HG03159 (cell line): ENCODE measurements around the gene SCMH1.
"Not testable (repeated sequence)": the region's sequence is repeated elsewhere in the genome, so short reads cannot be mapped to it uniquely, and the experiment has no call there.

Experiments
- ATAC-seq: cut with Tn5 transposase; IDR thresholded peaks from one replicate; pipeline ENCODE4 v1.9.1; 2021; ENCODE audit warnings: mild to moderate bottlenecking, moderate library complexity; ENCODE audit not compliant: unreplicated experiment

Gene SCMH1

DNA sequence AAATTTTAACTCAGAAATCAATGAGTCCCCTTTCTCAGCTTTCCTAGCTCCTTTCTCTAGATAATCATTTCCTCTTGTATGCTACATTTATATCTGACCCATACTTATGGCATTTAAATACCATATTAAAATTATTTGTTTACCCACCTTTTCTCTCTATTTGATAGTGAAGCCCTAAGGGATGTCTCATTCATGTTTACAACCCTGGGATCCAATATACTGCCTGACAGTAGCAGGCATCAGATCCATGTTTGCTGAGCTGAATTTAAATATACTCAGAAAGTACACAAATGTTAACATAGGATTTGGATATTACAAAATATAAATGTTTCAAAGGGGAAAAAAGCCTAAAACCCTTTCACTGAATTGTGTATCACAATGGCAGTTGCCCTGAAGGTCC is 26.5 kb downstream of the SCMH1 start:
- no peak for ATAC-seq

DNA sequence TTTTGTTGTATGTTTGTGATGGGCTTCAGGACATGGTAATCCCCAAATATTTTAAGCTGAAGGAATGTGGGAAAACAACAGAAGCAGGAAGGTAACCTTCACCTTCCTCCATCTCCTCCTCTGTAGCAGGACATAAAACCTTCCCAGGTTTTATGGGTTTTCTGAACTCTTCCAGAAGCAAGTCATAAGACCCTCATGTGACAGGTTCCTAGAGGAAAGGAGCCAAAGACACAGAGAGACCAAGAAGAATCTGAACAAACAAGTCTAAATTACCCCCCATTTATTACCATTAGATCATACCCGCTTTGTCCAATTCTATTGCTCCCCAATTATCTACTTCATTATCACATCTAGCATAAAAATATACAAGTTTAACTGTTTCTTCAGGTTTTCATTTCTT is 28.8 kb downstream of the SCMH1 start:
- no peak for ATAC-seq

- ATAC-seq, result not testable (repeated sequence)
These were observed 30.5 kb downstream of the SCMH1 start for GRCh38 chr1:41211608-41212007.

DNA sequence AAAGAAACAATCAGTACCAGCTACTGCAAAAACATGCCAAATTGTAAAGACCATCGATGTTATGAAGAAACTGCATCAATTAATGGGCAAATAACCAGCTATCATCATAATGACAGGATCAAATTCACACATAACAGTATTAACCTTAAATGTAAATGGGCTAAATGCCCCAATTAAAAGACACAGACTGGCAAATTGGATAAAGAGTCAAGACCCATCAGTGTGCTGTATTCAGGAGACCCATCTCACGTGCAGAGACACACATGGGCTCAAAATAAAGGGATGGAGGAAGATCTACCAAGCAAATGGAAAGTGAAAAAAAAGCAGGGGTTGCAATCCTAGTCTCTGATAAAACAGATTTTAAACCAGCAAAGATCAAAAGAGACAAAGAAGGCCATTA is 35.1 kb downstream of the SCMH1 start:
- not testable (repeated sequence) for ATAC-seq

DNA sequence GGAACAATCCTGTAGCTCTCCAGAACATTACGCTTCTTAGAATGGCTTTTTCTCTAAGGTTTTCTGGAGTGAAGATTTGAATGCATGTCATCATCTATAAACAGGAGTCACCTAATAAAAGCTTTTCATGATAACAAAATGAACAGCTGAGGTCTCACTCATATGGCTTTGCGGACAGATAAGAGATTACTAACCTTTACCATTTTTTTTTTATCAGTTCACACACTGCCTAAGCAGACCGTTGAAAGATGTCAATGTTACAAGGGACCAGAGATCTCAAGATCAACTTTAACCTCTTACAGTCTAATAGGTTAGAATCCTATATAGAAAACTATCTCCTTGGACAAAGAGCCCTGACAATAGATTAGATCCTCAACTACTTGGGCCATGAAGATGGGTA is 41.4 kb downstream of the SCMH1 start:
- ATAC-seq, result no peak

DNA sequence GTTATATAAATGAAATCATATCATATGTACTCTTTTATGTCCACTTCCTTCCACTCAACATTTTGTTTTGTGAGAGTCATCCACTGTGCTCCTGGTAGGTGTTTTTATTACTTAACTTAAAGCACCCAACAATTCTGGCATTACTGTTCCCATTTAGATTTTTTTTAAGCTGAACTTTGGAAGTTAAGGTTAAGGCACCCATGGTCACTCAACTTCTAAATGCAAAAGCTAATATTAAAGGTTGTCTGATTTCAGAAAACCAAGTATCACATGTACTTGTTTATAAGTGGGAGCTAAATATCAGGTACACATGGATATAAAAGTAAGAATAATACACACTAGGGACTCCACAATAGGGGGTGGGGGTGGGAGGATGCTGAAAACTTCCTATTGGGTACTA is 42.7 kb downstream of the SCMH1 start:
- no peak for ATAC-seq

DNA sequence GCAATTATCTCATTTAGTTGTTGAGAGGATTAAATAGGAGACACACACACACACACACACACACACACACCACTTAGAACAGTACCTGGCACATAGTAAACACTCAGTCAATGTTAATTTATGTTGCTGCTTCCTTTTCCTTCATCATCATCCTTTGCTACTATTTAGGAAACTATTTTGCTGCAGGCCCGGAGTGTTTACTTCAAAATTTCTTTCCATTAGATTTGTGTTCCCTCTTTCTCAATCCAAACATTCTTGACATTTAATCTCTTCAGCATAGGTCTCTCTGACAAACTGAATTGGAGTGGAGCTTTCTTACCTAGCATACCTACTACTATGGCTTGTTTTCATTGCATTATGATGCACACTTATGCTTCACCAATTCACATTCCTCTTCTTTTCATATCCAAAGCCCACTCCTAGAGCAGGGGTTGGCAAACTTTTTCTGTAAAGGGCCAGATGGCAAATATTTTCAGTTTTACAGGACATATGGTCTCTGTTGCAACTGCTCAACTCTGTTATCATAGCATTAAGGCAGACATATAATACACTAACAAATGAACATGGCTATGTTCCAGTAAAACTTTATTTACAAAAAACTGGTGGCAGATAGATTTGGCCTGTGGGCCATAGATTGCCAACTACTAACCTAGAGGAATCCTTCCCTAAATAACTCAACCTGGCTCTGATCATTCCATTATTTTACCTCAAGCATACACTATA is 49.5 kb downstream of the SCMH1 start:
- no peak for ATAC-seq

DNA sequence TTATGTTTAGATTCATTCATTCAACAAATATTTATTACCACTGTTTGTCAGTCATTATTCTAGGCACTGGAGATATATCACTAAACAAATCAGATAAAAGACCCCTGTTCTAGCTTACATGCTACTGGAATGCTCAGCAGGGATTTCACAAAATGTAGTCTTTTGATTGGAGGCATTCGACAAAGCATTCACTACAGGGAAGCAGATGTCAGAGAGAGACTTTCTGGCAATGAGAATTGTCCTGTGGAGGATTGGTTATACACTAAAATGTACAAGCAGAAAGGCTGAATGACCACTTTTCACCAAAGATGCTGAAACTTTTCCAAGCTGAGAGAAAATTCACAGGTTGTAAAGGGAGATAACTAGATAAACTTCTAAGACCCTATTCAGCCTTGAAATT is 57.7 kb downstream of the SCMH1 start:
- no peak for ATAC-seq

DNA sequence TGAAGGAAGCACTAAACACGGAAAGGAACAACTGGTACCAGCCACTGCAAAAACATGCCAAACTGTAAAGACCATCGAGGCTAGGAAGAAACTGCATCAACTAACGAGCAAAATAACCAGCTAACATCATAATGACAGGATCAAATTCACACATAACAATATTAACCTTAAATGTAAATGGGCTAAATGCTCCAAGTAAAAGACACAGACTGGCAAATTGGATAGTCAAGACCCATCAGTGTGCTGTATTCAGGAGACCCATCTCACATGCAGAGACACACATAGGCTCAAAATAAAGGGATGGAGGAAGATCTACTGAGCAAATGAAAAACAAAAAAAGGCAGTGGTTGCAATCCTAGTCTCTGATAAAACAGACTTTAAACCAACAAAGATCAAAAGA is 63.9 kb downstream of the SCMH1 start:
- ATAC-seq, result not testable (repeated sequence)

DNA sequence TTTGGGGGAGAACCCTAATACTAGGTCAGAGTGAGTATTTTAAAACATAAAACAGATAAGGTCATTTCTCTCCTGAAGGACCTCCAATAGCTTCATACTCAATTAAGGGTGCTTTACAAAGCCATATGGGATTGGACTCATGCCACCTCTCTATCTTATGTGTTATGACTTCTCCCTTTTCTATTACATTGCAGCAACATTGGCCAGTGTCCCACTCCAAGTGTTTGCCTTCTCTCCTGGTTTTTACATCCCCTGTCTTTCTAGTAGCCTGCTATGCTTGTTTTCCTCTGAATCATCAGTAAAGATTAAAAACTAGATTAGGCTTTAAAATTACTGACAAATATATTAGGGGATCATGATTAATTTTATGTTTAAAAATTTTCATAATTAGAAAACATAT is 66.6 kb downstream of the SCMH1 start:
- ATAC-seq, result no peak

DNA sequence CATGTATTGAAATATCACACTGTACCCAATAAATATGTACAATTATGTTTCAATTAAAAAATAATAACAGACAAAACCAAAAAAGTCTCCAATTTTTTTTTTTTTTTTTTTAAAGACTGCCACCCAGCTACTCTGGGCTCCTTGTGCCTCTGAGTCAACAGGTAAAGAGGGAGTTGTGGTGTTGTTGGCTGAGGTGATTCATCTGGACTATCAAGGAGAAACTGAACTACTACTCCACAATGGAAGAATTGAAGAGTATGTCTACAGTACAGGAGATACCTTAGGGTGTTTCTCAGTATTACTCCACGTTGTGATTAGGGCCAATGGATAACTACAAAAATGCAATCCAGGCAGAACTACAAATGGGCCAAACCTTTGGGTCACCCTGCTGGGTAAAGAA is 67.9 kb downstream of the SCMH1 start:
- ATAC-seq, result no peak

GRCh38 chr1:41173651-41174050 is 68.5 kb downstream of the SCMH1 start:
- no peak for ATAC-seq

GRCh38 chr1:41171266-41171874 is 70.7 kb downstream of the SCMH1 start:
- no peak for ATAC-seq

DNA sequence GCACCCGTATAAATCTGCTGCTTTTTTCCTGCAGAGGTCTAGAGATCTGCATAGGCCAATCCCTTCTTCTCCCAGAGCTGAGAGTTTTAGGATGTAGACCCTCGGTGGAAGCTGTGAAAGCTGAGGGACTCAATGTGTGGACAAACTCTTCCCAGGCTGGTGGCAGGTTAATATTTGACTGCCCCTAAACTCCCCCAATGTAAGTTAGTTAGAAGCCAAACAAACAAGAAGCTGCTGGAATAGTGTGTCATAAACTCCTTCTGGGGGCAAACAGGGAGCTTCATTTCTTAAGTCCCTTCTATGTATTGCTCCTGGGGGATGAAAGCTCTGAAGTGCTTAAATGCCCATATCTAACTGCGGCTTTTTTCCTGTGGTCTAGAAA is 72.3 kb downstream of the SCMH1 start:
- no peak for ATAC-seq

DNA sequence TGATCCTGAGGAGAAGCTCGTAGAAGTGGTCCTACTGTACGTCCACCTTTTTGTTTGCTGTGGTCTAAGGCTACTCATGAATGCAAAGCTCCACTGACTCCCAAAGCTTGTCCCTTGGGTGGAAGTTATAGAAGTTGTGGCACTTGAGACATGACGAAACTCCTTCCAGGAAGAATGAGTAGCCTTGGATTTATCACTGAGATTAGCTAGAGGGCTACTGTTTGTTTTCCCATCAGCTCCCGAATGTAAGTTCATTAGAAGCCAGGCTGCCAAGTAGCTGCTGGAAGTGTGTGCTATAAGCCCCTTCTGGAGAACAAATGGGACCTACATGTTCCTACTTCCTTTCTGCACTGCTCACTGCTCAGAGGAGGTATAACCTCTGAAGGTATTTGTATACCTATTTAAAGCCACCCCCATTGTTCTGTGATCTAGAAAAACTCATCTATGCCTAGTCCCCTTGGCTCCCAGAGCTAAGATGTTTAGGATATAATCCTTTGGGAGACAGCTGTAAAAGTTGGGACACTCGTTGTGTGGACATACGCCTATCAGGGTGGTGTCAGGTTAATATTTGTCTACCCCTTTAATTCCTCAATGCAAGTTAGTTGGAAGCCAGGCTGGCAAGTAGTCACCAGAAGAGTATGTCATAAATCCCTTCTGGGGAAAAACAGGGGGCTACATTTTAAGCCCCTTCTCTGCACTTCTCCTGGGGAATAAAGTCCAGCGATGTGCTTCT is 72.9 kb downstream of the SCMH1 start:
- ATAC-seq, result no peak

DNA sequence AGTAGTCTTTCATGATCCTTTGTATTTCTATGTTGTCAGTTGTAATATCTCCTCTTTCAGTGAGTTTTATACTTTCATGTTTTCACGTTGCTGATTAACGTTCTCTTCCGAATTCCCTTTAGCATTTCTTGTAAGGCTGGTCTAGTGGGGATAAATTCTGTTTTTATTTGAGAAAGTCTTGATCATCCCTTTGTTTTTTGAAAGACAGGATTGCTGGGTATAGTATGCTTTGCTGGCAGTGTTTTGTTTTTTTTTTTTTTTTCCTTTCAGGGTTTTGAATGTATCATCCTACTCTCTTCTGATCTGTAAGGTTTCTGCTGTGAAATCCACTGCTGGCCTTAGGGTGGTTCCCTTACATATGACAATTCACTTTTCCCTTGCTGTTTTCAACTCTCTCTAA is 74.4 kb downstream of the SCMH1 start:
- ATAC-seq, result no peak

DNA sequence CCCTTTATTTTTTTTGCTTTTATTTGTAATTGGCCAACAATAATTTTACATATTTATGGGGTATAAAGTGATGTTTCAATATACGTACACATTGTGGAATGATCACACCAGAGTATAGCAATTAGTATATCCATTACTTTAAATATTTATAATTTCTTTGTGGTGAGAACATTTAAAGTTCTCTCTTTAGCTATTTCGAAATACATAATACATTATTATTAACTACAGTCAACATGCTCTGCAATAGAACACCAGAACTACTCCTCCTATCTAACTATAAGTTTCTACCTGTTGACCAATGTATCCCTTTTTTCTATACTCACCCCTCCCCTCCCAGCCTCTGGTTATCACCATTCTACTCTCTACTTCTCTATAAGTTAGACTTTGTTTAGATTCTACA is 77.4 kb downstream of the SCMH1 start:
- ATAC-seq, result no peak

DNA sequence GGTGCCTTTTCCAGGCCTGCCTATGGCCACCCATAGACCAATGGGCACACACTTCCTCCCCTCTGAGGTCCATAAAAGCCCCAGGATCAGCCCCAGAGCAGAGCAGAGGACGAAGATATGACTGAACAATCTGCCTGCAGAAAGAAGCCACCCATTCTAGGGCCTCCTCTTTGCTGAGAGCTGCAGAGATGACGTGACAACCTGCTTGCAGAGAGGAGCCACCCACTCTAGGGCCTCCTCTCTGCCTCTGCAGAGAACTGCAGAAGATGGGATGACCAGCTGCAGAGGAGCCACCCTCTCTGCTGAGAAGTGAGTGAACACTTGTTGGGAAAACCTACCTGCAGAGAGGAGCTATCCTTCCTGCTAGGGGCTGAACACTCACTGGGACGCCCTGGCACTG is 79.7 kb downstream of the SCMH1 start:
- no peak for ATAC-seq

- no peak for ATAC-seq
These were observed 80.3 kb downstream of the SCMH1 start for GRCh38 chr1:41161846-41162245.

DNA sequence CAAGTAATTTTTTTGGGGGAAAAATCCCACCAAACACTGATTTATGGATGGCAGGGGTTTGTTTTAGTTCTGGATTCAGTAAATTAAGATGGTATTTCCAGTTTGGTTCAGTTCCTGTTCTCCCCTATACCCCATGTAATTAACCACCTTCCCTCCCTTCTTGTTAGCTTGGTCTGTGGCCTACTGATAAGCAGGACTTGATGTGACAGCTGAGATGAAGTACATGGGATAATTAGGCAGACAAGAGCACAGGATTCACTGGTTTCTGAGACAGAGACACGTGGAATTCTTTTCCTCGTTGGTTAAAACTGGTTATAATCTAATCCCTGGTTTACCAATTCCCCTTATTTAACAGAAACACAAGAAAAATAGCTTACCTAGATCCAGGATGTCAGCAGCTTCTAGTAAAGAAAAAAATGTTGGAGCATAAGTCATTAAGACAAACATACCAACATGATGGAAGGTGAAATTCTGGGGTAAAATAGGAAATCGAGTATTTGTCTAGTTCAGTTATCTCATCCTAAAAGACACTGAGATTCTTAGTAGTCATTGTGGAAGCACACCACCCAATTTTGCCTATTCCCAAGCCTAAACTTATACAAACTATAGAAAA is 81.5 kb downstream of the SCMH1 start:
- ATAC-seq, result no peak

- ATAC-seq, result no peak
These were observed 83.1 kb downstream of the SCMH1 start for GRCh38 chr1:41158966-41159365.
